Measurements from ENCODE around the gene TMEM270. TPM values are rescaled to one million over a fixed set of nuclear protein-coding genes. Genes with fewer than 3 reads are reported as not detected.

The TMEM270 gene
- total RNA-seq, 1 donor from 2014 or later, result not detected

- peak; percentile 63 for DNase-seq
These were observed 28.0 kb downstream of the TMEM270 start for GRCh38 chr7:73888959-73889358.

GRCh38 chr7:73890555-73891147 is 29.7 kb downstream of the TMEM270 start:
- DNase-seq, result no peak

- DNase-seq, result no peak
These were observed 30.4 kb downstream of the TMEM270 start for GRCh38 chr7:73891178-73891885.

GRCh38 chr7:73892003-73892999 is 31.3 kb downstream of the TMEM270 start:
- DNase-seq, result peak; percentile 76

- DNase-seq, result peak; percentile 96
These were observed 32.6 kb downstream of the TMEM270 start for GRCh38 chr7:73893342-73894101.

- DNase-seq, result no peak
These were observed 33.2 kb downstream of the TMEM270 start for GRCh38 chr7:73894166-73894565.

GRCh38 chr7:73894733-73895551 is 34.0 kb downstream of the TMEM270 start:
- DNase-seq, result peak; percentile 54

GRCh38 chr7:73895626-73896025 is 34.7 kb downstream of the TMEM270 start:
- no peak for DNase-seq

GRCh38 chr7:73896454-73896853 is 35.5 kb downstream of the TMEM270 start:
- no peak for DNase-seq

- DNase-seq, result peak; percentile 97
These were observed 38.8 kb downstream of the TMEM270 start for GRCh38 chr7:73899731-73900142.

- peak; percentile 77 for DNase-seq
These were observed 39.3 kb downstream of the TMEM270 start for GRCh38 chr7:73900286-73900685.

- DNase-seq, result no peak
These were observed 40.4 kb downstream of the TMEM270 start for GRCh38 chr7:73901231-73901822.

- no peak for DNase-seq
These were observed 41.1 kb downstream of the TMEM270 start for GRCh38 chr7:73901823-73902597.

GRCh38 chr7:73903321-73904218 is 42.6 kb downstream of the TMEM270 start:
- no peak for DNase-seq

- DNase-seq, result peak; percentile 67
These were observed 43.5 kb downstream of the TMEM270 start for GRCh38 chr7:73904219-73905137.

- no peak for DNase-seq
These were observed 44.4 kb downstream of the TMEM270 start for GRCh38 chr7:73905360-73905759.

- no peak for DNase-seq
These were observed 45.9 kb downstream of the TMEM270 start for GRCh38 chr7:73906874-73907273.

Measured in tongue (tissue), 2 donors.